GM12878 (cell line): ENCODE measurements around the gene ITPR2. TPM values are rescaled to one million over a fixed set of nuclear protein-coding genes. Genes with fewer than 3 reads are reported as not detected.
A peak's percentile ranks its signal among the peaks of the same experiment; 100 is the strongest.

Experiments
- MLLT1 ChIP-seq: fragments of 450-650 bp; IDR thresholded peaks from 2 replicates; pipeline ENCODE4 v1.6.1; 2016; ENCODE audit warnings: mild to moderate bottlenecking
- POU2F2 ChIP-seq: IDR thresholded peaks from 3 replicates; pipeline ENCODE4 v1.6.1; 2011; ENCODE audit warnings: low read depth, mild to moderate bottlenecking, low read length, borderline replicate concordance
- RUNX3 ChIP-seq: IDR thresholded peaks from 2 replicates; pipeline ENCODE4 v1.6.1; 2012; ENCODE audit warnings: low read length, inconsistent platforms
- polyA plus RNA-seq, 11 experiments: library from polyadenylated mRNA; depleted of rRNA in 4 of 11; unstranded in 6 of 11; stranded (reverse) in 5 of 11; fragments of >200 nt; fragmentation: Nextera tagmentation in 4 of 11; fragmentation: Illumina TruSeq in 1 of 11; extraction: Ambion mirVana in 4 of 11; extraction: Trizol in 1 of 11; gene quantifications; 1 replicate in 1 of 11; 2 replicates in 10 of 11; pipeline versions ENCODE4 v1.2.1 to v1.2.3, GENCODE V29; 2011 to 2016; ENCODE audit warnings: inconsistent platforms in 2 of 11, missing spikeins in 2 of 11, low read depth in 1 of 11
- total RNA-seq, 4 experiments: library from RNA; depleted of rRNA in 3 of 4; stranded (reverse); fragments of >200 nt in 3 of 4; fragmentation: Illumina TruSeq in 1 of 4; extraction: Trizol in 1 of 4; gene quantifications; 2 replicates each; pipeline versions ENCODE4 v1.2.1 to v1.2.3, GENCODE V29; 2013 to 2021
- TF ChIP-seq, protein P1 (sequence below): fragments of 450-650 bp; IDR thresholded peaks from 2 replicates; pipeline ENCODE4 v1.6.1; 2017; ENCODE audit warnings: low read depth, mild to moderate bottlenecking, moderate library complexity
- TF ChIP-seq, protein P2 (sequence below): IDR thresholded peaks from 2 replicates; pipeline ENCODE4 v1.6.1; 2011; ENCODE audit warnings: mild to moderate bottlenecking, low read depth, low read length, moderate library complexity; ENCODE audit not compliant: insufficient replicate concordance
- TF ChIP-seq, protein P3 (sequence below): IDR thresholded peaks from 2 replicates; pipeline ENCODE4 v1.6.1; 2012; ENCODE audit warnings: low read length, inconsistent platforms

Gene ITPR2
- total and polyA plus RNA-seq, 10 of the 15 experiments (the other 5 are each of a cell fraction or from before 2014, with no cell fraction given), result 7.5 to 76.2 (median 47.1) TPM

DNA sequence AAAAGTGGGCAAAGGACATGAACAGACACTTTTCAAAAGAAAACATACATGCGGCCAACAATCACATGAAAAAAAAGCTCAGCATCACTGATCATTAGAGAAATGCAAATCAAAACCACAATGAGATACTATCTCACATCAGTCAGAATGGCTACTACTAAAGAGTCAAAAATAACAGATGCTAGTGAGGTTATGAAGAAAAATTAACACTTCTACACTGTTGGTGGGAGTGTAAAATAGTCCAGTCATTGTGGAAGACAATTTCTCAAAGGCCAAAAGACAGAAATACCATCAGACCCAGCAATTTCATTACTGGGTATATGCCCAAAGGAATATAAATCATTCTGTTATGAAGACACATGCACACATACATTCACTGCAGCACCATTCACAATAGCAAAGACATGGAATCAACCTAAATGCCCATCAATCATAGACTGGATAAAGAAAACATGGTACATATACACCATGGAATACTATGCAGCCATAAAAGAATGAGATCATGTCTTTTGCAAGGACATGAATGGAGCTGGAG is 103.8 kb downstream of the ITPR2 start (continued):
- TF ChIP-seq, protein P1, sequence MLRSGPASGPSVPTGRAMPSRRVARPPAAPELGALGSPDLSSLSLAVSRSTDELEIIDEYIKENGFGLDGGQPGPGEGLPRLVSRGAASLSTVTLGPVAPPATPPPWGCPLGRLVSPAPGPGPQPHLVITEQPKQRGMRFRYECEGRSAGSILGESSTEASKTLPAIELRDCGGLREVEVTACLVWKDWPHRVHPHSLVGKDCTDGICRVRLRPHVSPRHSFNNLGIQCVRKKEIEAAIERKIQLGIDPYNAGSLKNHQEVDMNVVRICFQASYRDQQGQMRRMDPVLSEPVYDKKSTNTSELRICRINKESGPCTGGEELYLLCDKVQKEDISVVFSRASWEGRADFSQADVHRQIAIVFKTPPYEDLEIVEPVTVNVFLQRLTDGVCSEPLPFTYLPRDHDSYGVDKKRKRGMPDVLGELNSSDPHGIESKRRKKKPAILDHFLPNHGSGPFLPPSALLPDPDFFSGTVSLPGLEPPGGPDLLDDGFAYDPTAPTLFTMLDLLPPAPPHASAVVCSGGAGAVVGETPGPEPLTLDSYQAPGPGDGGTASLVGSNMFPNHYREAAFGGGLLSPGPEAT, result peak; percentile 84
- TF ChIP-seq POU2F2 (peak; percentile 74; the same call in 2 of the 3 replicates), RUNX3 (peak; percentile 85), MLLT1 (peak; percentile 84)
- TF ChIP-seq, protein P2, sequence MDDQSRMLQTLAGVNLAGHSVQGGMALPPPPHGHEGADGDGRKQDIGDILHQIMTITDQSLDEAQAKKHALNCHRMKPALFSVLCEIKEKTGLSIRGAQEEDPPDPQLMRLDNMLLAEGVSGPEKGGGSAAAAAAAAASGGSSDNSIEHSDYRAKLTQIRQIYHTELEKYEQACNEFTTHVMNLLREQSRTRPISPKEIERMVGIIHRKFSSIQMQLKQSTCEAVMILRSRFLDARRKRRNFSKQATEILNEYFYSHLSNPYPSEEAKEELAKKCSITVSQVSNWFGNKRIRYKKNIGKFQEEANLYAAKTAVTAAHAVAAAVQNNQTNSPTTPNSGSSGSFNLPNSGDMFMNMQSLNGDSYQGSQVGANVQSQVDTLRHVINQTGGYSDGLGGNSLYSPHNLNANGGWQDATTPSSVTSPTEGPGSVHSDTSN, result peak; percentile 43
- TF ChIP-seq, protein P3, sequence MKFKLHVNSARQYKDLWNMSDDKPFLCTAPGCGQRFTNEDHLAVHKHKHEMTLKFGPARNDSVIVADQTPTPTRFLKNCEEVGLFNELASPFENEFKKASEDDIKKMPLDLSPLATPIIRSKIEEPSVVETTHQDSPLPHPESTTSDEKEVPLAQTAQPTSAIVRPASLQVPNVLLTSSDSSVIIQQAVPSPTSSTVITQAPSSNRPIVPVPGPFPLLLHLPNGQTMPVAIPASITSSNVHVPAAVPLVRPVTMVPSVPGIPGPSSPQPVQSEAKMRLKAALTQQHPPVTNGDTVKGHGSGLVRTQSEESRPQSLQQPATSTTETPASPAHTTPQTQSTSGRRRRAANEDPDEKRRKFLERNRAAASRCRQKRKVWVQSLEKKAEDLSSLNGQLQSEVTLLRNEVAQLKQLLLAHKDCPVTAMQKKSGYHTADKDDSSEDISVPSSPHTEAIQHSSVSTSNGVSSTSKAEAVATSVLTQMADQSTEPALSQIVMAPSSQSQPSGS, result peak; percentile 89
